Endothelial cell of umbilical vein (primary cell): Measurements from ENCODE around the gene ZNF23.

Source experiments
- CTCF ChIP-seq, 2 donors: IDR thresholded peaks; 1 replicate in 1 of 2; 2 replicates in 1 of 2; pipeline ENCODE4 v1.5.1; 2011; ENCODE audit warnings: low read length in 2 of 2, mild to moderate bottlenecking in 2 of 2, moderate library complexity in 2 of 2, control low read depth in 1 of 2, inconsistent platforms in 1 of 2, low read depth in 1 of 2; ENCODE audit not compliant: insufficient read depth in 1 of 2; ENCODE audit errors: extremely low read depth in 1 of 2
- EZH2 ChIP-seq: IDR thresholded peaks from 2 replicates; pipeline ENCODE4 v1.6.1; 2012; ENCODE audit warnings: borderline replicate concordance, low read depth, mild to moderate bottlenecking, moderate library complexity, low read length, inconsistent platforms; ENCODE audit not compliant: severe bottlenecking
- JUN ChIP-seq: IDR thresholded peaks from 2 replicates; pipeline ENCODE4 v1.6.1; 2011; ENCODE audit warnings: borderline replicate concordance, low read depth; ENCODE audit not compliant: insufficient read length, insufficient read depth
- POLR2A ChIP-seq: IDR thresholded peaks from 2 replicates; pipeline ENCODE4 v1.6.1; 2012; ENCODE audit warnings: low read depth, mild to moderate bottlenecking, control low read depth, low read length

DNA sequence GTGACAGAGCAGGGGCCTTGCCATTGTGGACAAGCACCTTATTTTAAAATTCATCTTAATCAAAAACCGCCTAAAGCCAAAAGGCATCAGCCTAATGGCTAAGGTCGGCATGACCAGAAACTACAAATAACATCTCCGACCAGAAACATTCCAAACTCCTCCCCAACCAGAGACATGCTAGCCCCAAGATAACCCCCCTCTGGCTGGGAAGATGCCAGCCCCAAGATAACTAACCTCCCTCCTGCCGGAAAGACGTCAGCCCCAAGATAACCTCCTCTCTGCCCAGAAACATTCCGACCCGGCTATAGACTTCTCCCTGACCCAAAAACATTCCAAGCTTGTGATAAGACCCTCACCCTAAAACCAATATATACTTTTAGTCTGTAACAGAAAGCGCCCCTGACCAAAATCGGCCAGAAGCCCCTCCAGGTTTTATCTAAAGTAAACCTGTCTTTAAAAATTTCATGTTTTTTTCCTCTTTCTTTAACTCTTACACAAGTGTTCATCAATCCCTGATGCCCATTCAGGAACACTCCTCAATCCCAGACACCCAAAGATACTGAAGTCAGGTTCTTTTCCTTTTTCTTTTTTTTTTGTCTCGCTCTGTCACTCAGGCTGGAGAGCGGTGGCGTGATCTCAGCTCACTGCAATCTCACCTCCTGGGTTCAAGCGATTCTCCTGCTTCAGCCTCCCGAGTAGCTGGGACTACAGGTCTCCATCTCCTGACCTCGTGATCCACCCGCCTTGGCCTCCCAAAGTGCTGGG, 52.9 kb downstream of the ZNF23 start:
- TF ChIP-seq JUN = no peak
- no peak for TF ChIP-seq POLR2A
- no peak for TF ChIP-seq CTCF (IDR thresholded peaks at IDR 0.05; ENCODE audit: extremely low read depth in 1 of 2, insufficient read depth in 1 of 2, low read depth in 1 of 2, low read length in 2 of 2)
- TF ChIP-seq EZH2 = no peak
